ENCODE measurements around the gene EXOG. TPM values are rescaled to one million over a fixed set of nuclear protein-coding genes. Genes with fewer than 3 reads are reported as not detected.

The EXOG gene
- total RNA-seq, 2 experiments from 2014 or later, result 11.7 to 13.0 TPM

DNA sequence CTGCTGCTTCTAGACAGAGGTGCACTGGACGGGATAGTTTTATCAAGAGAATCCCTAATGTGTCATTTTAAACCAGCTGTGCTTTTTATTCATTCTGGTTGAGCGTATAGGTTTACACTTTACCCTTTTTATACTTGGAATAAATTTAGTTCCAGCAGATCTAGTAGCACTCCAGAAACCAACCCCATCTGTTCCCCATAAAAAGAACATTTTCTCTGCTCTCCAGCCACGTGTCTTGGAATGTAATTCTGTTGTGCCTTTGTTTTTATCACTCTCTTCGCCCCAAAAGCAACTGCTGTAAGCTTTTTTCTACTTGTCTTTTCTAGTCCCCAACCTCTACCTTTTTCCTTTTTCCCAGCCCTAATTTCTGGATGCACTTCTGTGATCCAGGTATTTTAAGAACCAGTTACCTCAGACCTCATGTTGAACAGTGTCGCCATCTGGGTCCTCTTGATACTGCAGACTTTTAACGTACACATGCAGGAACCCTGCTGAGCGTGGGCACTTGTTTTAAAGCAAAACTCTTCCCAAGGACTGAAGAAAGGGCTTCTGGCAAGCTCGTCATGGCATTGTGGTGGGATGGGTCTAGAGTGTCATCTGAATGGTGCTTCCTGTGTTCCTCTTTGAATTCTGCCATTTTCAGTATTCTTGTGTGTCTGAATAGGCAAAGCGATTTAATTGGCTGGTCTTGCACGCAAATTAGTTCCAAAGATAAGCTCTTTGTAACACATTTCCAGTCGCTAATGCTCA, 5.7 kb upstream of the EXOG start:
- Mint-ChIP-seq H3K4me1 (ENCODE audit: low read depth) (no peaks in the 10 kb centered on the region), H3K9me3 (no peaks in the 10 kb centered on the region), H3K36me3 (no peaks in the 10 kb centered on the region), H3K27me3 (no peaks in the 10 kb centered on the region), H3K27ac (no peak overlapping the region), H3K4me3 (no peak overlapping the region)
- intact Hi-C loops (cut with micrococcal nuclease), result no loop called here
- CTCF ChIA-PET, result interaction anchor here (0.8 to 2.2 kb wide), 5 partner anchors 8 to 144 kb away, joined by 3 to 13 read pairs (median 3); partner anchors contain the start of gene XYLB
- POLR2A ChIA-PET, result no interaction called here
- no peak for DNase-seq

DNA sequence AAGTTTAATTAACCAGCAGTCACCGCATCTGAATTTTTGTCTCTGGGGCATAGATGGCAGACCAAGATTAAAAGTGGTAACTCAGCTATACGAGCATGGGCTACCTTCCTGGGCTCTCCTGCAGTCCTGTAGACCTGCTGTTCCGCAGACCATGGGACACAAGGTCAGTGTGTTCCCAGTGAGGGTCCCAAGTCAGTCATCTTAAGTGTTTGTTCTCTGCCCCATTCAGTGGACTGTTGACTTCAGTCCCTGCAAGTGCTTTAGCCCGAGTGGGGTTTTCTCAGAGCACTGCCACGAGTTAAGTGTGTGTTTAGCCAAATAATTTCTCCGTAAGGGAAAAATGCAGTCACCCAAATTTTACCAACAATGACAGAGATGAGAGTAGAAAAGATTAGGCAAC, 4.9 kb upstream of the EXOG start:
- ChIA-PET CTCF (interaction anchor here (1.0 to 1.5 kb wide), 4 partner anchors 9 to 144 kb away, joined by 3 to 13 read pairs (median 6); partner anchors contain the start of gene XYLB), POLR2A (no interaction called here)
- H3K4me1 Mint-ChIP-seq (ENCODE audit: low read depth), result no peaks in the 10 kb centered on the region
- H3K4me3 Mint-ChIP-seq, result no peak overlapping the region
- no peak overlapping the region for H3K27ac Mint-ChIP-seq
- no peaks in the 10 kb centered on the region for H3K27me3 Mint-ChIP-seq
- intact Hi-C loops (cut with micrococcal nuclease), result no loop called here
- H3K9me3 Mint-ChIP-seq, result no peaks in the 10 kb centered on the region
- H3K36me3 Mint-ChIP-seq, result no peaks in the 10 kb centered on the region
- no peak for DNase-seq

DNA sequence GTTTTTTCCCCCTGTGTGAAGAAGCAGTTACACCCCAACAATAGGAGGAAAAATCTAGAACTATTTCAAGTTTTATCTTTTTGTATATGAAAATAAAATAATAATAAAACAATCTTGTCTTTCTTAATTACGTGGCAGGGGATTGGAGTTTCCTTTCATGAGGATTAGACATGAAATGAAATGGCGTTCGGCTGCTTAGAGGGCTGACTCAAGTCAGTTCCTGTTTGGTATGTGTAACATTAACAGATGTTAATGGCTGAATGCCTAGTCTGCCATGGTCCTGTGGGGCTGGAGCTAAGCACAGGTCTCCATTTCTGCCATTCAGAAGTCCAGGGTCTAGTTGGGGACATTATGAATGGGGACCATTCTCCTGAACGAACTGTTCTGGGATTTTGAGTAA, 3.1 kb upstream of the EXOG start:
- intact Hi-C loops (cut with micrococcal nuclease), result no loop called here

DNA sequence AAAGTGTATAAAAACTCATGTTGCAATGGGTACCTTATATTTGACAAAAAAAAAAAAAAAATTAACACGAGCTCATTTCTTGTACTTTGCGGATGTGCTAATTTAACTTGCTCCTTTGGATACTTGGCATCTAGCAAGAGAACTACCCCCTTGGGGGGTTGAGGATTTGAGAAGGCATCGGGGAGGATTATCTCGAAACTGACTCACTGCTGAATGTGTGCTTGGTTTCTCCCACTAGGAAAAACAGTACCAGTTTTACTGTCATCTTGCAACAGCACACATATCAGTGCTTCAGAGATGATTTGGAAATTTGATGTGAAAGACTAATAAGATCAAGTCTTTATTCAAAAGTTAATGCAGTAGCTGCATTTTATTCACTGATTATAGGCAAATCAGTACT, 891 bp downstream of the EXOG start:
- peak overlapping the region; percentile 91 for H3K27ac Mint-ChIP-seq

More for the DNA sequence above, 3.1 kb upstream of the EXOG start:
- Mint-ChIP-seq H3K4me1 (ENCODE audit: low read depth) (peaks cover 9% of the 10 kb centered on the region), H3K9me3 (no peaks in the 10 kb centered on the region), H3K27me3 (no peaks in the 10 kb centered on the region), H3K27ac (no peak overlapping the region), H3K4me3 (no peak overlapping the region), H3K36me3 (no peaks in the 10 kb centered on the region)
- no peak for DNase-seq
- POLR2A ChIA-PET, result no interaction called here
- CTCF ChIA-PET, result interaction anchor here (1.4 to 1.6 kb wide), 4 partner anchors 12 to 375 kb away, joined by 5 to 9 read pairs (median 6); no protein-coding TSS in a partner anchor

DNA sequence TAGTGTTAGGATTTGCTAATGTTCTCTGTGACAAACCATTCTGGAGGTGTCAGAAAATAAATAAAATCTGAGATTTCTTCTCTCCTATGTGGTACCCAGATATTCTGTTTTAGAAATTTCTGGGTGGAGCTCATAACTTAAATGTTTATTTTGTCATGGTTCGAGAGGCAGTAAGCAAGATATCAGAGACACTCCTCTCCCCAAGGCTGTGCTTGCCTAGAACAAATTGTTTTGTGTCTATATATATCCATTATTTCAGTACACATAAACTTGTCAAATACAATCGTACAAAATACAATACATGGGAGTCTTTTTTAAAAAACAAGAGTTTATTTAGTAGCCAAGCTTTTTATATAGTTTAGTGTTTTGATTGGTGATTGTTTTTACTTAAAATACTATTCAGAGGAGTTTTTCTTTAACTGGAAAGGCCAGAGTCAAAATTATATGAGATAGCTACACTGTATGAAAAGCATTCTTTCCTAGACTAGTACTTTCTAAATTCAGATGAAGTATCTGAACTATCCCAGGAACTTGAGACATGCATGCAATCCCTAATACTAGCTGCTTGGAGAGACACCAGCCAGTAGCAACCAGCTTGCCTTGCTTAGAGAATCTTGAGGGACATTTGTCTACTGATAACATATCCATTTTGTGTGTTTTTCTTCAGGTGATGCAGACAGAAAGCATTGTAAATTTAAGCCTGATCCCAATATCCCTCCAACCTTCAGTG, 4.7 kb downstream of the EXOG start:
- ChIA-PET POLR2A (no interaction called here), CTCF (interaction anchor here (1.0 to 1.6 kb wide), 3 partner anchors 20 to 146 kb away, joined by 3 to 6 read pairs (median 4); no protein-coding TSS in a partner anchor)
- no peak for DNase-seq
- intact Hi-C loops (cut with micrococcal nuclease), result no loop called here
- Mint-ChIP-seq H3K4me1 (ENCODE audit: low read depth) (peaks cover 19% of the 10 kb centered on the region), H3K4me3 (no peak overlapping the region), H3K27me3 (no peaks in the 10 kb centered on the region), H3K36me3 (peaks cover 29% of the 10 kb centered on the region), H3K27ac (no peak overlapping the region), H3K9me3 (no peaks in the 10 kb centered on the region)

More for the DNA sequence above, 891 bp downstream of the EXOG start:
- intact Hi-C loops (cut with micrococcal nuclease), result loop anchor here (1.0 to 5.0 kb wide), 3 partner anchors 150 to 455 kb away; partner anchors contain the start of gene XYLB
- peaks cover 22% of the 10 kb centered on the region for H3K36me3 Mint-ChIP-seq
- peaks cover 19% of the 10 kb centered on the region for H3K4me1 Mint-ChIP-seq (ENCODE audit: low read depth)
- ChIA-PET CTCF (interaction anchor here (0.6 to 4.1 kb wide), 21 partner anchors 11 to 910 kb away, joined by 3 to 34 read pairs (median 4); partner anchors contain the start of genes RPSA and XYLB), POLR2A (interaction anchor here (0.5 to 1.2 kb wide), 4 partner anchors 49 to 360 kb away, joined by 3 to 4 read pairs (median 4); partner anchors contain the start of genes ACAA1 and OXSR1)
- H3K27me3 Mint-ChIP-seq, result no peaks in the 10 kb centered on the region
- H3K9me3 Mint-ChIP-seq, result no peaks in the 10 kb centered on the region
- DNase-seq, result no peak
- H3K4me3 Mint-ChIP-seq, result peak overlapping the region; percentile 97

DNA sequence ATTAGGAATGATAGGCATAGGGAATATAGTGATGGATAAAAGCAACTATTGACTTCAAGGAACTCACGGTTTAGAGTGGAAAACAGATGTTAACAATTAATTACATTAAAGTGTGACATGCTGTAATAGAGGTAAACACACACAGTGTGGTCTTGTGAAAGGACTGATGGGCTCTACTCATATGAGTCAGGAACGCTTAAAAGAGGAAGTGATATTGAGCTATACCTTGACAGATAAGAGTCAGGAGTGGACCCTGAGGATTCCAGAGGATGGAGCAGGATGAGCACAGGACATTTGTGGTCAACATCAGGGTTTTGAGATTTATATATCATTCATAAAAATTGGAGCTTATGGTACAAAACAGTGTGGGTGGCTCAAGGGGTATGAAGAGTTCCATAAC, 11.0 kb downstream of the EXOG start:
- Mint-ChIP-seq H3K9me3 (no peaks in the 10 kb centered on the region), H3K4me3 (no peak overlapping the region), H3K27me3 (no peaks in the 10 kb centered on the region), H3K27ac (no peak overlapping the region), H3K36me3 (peaks cover 17% of the 10 kb centered on the region), H3K4me1 (ENCODE audit: low read depth) (no peaks in the 10 kb centered on the region)
- ChIA-PET POLR2A (no interaction called here), CTCF (interaction anchor here (1.3 to 2.1 kb wide), 2 partner anchors 14 to 27 kb away, joined by 8 to 11 read pairs; no protein-coding TSS in a partner anchor)
- intact Hi-C loops (cut with micrococcal nuclease), result no loop called here
- no peak for DNase-seq

DNA sequence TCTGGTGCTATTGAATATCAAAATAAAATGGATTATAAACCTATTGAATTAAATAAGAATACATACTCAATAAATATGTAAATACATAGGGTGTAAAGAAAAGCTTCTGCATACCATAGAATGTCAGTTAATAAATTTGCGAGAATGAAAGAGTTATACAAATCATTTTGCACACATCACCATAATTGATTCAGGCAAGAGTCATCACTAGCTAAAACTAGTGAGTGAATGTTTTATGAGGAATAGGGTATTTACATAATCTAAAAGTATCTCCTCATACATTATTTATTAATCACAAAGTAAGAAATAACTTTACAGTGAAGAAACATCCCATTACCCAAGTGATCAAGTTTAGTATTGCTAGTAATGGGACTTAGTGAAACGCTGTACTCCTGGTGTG, 13.6 kb downstream of the EXOG start:
- ChIA-PET CTCF (interaction anchor here (0.8 to 2.5 kb wide), 4 partner anchors 9 to 142 kb away, joined by 3 to 11 read pairs (median 5); partner anchors contain the start of gene EXOG), POLR2A (no interaction called here)
- H3K27ac Mint-ChIP-seq, result no peak overlapping the region
- H3K9me3 Mint-ChIP-seq, result no peaks in the 10 kb centered on the region
- no peak for DNase-seq
- no peak overlapping the region for H3K4me3 Mint-ChIP-seq
- intact Hi-C loops (cut with micrococcal nuclease), result no loop called here
- H3K4me1 Mint-ChIP-seq (ENCODE audit: low read depth), result no peaks in the 10 kb centered on the region
- H3K36me3 Mint-ChIP-seq, result peaks cover 11% of the 10 kb centered on the region
- H3K27me3 Mint-ChIP-seq, result no peaks in the 10 kb centered on the region

DNA sequence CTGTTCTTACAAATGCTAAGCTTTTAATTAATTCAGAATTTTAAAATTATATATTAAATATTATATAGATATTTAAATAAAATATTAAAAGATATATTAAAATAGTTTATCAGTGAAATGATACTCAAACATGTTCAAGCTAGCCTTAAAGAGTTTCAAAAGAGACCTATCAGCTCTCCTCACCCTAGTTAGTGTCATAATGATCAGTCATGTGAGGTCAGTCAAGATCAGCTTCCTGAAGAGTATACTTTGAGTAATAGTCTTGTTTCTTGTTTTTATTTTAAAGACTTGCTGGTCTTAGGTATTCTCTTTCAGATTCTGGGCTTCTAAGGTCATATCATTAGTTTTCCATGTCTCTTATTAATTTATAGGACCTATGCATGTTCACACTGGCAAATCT, 14.5 kb downstream of the EXOG start:
- H3K4me1 Mint-ChIP-seq (ENCODE audit: low read depth), result no peaks in the 10 kb centered on the region
- DNase-seq, result no peak
- H3K36me3 Mint-ChIP-seq, result peaks cover 12% of the 10 kb centered on the region
- intact Hi-C loops (cut with micrococcal nuclease), result no loop called here
- no peaks in the 10 kb centered on the region for H3K9me3 Mint-ChIP-seq
- H3K4me3 Mint-ChIP-seq, result no peak overlapping the region
- ChIA-PET CTCF (interaction anchor here (1.4 to 2.5 kb wide), 4 partner anchors 8 to 141 kb away, joined by 3 to 15 read pairs (median 8); partner anchors contain the start of gene EXOG), POLR2A (no interaction called here)
- H3K27ac Mint-ChIP-seq, result no peak overlapping the region
- no peaks in the 10 kb centered on the region for H3K27me3 Mint-ChIP-seq

DNA sequence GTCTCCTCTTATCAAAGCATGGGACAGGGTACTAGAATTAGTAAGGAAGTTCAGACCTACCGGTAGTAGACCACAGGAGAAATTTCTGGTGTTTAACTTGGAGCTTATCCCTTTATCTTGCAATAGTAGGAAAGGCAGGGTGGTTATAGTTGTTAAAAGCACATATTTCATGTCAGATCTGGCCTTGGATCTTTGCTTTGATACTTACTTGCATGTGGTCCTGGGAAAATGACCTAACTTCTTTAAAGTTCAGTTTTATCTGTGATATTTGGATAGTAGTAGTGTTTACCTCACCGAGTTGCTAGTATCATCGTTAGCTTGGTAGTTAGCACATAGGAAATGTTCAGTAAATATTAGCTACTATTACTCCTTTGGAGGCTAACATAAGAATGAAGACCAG, 15.4 kb downstream of the EXOG start:
- no peak for DNase-seq
- POLR2A ChIA-PET, result no interaction called here
- H3K27ac Mint-ChIP-seq, result no peak overlapping the region
- H3K9me3 Mint-ChIP-seq, result no peaks in the 10 kb centered on the region
- no peaks in the 10 kb centered on the region for H3K4me1 Mint-ChIP-seq (ENCODE audit: low read depth)
- CTCF ChIA-PET, result interaction anchor here (2.2 to 2.5 kb wide), 2 partner anchors 10 to 15 kb away, joined by 11 to 15 read pairs; partner anchors contain the start of gene EXOG
- H3K36me3 Mint-ChIP-seq, result peaks cover 15% of the 10 kb centered on the region
- no peaks in the 10 kb centered on the region for H3K27me3 Mint-ChIP-seq
- H3K4me3 Mint-ChIP-seq, result no peak overlapping the region
- intact Hi-C loops (cut with micrococcal nuclease), result no loop called here

DNA sequence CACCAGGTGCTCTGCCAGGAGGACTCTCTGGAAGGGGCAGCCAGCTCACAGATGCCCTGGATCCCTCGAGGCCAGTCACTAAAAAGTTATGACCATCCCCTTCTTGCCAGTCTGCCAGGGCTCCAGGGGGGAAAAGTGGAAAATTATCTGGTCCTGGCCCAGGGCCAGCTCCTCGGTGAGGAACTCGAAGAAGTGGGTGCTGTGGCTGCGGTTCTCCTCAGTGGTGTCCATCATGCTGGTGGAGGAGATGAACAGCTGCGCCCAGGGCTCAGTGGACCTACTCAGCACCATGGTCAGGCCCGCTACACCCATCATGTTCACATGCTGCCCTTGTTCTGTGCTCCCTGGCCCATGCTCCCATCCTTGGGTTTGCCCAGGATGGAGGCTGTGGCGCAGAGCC, 19.2 kb downstream of the EXOG start:
- intact Hi-C loops (cut with micrococcal nuclease), result no loop called here
- POLR2A ChIA-PET, result no interaction called here

DNA sequence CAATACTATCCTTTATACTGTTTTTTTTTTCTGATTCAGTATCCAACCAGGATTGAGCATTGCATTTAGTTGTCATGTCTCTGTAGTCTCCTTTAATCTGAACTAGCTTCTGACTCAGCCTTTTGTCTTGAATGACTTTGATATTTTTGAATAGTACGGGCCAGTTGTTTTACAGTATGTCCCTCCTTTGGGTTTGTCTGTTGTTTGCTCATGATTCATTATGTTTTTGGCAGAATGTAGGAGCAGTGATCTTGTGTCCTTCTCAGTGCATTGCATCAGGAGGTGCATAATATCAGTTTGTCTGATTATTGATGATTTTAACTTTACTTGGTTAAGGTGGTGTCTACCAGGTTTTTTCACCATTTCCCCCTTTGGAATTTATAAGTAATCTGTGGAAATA, 20.5 kb downstream of the EXOG start:
- peaks cover 30% of the 10 kb centered on the region for H3K4me1 Mint-ChIP-seq (ENCODE audit: low read depth)
- intact Hi-C loops (cut with micrococcal nuclease), result no loop called here
- no peak for DNase-seq
- peaks cover 14% of the 10 kb centered on the region for H3K36me3 Mint-ChIP-seq
- CTCF ChIA-PET, result interaction anchor here (0.6 kb wide), 1 partner anchor 171 kb away, joined by 4 read pairs; no protein-coding TSS in a partner anchor
- H3K4me3 Mint-ChIP-seq, result no peak overlapping the region
- POLR2A ChIA-PET, result no interaction called here
- no peak overlapping the region for H3K27ac Mint-ChIP-seq
- no peaks in the 10 kb centered on the region for H3K27me3 Mint-ChIP-seq
- no peaks in the 10 kb centered on the region for H3K9me3 Mint-ChIP-seq

More for the DNA sequence above, 19.2 kb downstream of the EXOG start:
- Mint-ChIP-seq H3K4me3 (no peak overlapping the region), H3K27me3 (no peaks in the 10 kb centered on the region), H3K9me3 (no peaks in the 10 kb centered on the region), H3K4me1 (ENCODE audit: low read depth) (peaks cover 20% of the 10 kb centered on the region), H3K36me3 (peaks cover 14% of the 10 kb centered on the region), H3K27ac (no peak overlapping the region)
- CTCF ChIA-PET, result no interaction called here
- DNase-seq, result no peak

DNA sequence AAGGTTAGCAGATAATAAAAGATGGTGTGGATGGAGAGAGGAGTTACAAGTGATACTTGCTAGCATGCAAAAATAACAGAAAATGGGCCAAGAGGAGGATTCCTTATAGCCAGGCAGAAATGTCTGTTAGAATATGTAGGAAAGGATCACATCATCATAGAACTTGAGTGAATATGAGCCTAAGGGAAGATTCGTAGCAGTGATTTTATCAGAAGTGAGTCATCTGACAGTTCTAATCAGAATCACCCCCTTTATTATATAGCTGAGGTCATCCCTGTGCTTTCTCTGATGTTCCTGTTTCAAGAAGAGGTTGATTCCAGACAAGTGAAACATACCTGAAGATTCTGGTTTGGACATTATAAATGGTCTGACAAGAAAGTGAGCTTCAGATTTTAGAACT, 22.9 kb downstream of the EXOG start:
- H3K4me3 Mint-ChIP-seq, result no peak overlapping the region
- ChIA-PET POLR2A (no interaction called here), CTCF (interaction anchor here (1.0 to 6.0 kb wide), 8 partner anchors 9 to 481 kb away, joined by 3 to 81 read pairs (median 5); partner anchors contain the start of genes EXOG and XYLB)
- DNase-seq, result no peak
- no peaks in the 10 kb centered on the region for H3K27me3 Mint-ChIP-seq
- intact Hi-C loops (cut with micrococcal nuclease), result loop anchor here (1.0 kb wide), 1 partner anchor 23 kb away; the partner anchor contains the start of gene EXOG
- H3K27ac Mint-ChIP-seq, result peak overlapping the region; percentile 31
- peaks cover 30% of the 10 kb centered on the region for H3K4me1 Mint-ChIP-seq (ENCODE audit: low read depth)
- H3K36me3 Mint-ChIP-seq, result peaks cover 17% of the 10 kb centered on the region
- no peaks in the 10 kb centered on the region for H3K9me3 Mint-ChIP-seq
